HG03135 (cell line): Measurements from ENCODE around the gene CMC1.

Experiments used
- ATAC-seq: cut with Tn5 transposase; IDR thresholded peaks from one replicate; pipeline ENCODE4 v1.9.1; 2021; ENCODE audit warnings: mild to moderate bottlenecking, moderate library complexity; ENCODE audit not compliant: unreplicated experiment

CMC1 gene

GRCh38 chr3:28295898-28296490 is 54.6 kb downstream of the CMC1 start:
- no peak for ATAC-seq

- ATAC-seq: no peak
Measured at GRCh38 chr3:28299705-28300104, 58.3 kb downstream of the CMC1 start.

GRCh38 chr3:28300345-28300962 is 59.0 kb downstream of the CMC1 start:
- ATAC-seq: no peak

GRCh38 chr3:28301688-28302087 is 60.3 kb downstream of the CMC1 start:
- no peak for ATAC-seq

GRCh38 chr3:28308196-28308595 is 66.8 kb downstream of the CMC1 start:
- no peak for ATAC-seq

- ATAC-seq: no peak
Measured at GRCh38 chr3:28315711-28316110, 74.3 kb downstream of the CMC1 start.

- ATAC-seq: no peak
Measured at GRCh38 chr3:28316226-28316625, 74.8 kb downstream of the CMC1 start.

- ATAC-seq: peak; percentile 87
Measured at GRCh38 chr3:28317438-28318022, 76.1 kb downstream of the CMC1 start.

GRCh38 chr3:28320981-28321380 is 79.6 kb downstream of the CMC1 start:
- no peak for ATAC-seq

- no peak for ATAC-seq
Measured at GRCh38 chr3:28322464-28322863, 81.0 kb downstream of the CMC1 start.

- peak; percentile 57 for ATAC-seq
Measured at GRCh38 chr3:28326458-28326926, 85.1 kb downstream of the CMC1 start.

GRCh38 chr3:28328188-28329151 is 87.1 kb downstream of the CMC1 start:
- no peak for ATAC-seq

- no peak for ATAC-seq
Measured at GRCh38 chr3:28334552-28334951, 93.1 kb downstream of the CMC1 start.

GRCh38 chr3:28335246-28335645 is 93.8 kb downstream of the CMC1 start:
- ATAC-seq: no peak

- no peak for ATAC-seq
Measured at GRCh38 chr3:28337230-28337629, 95.8 kb downstream of the CMC1 start.

GRCh38 chr3:28343144-28343543 is 101.7 kb downstream of the CMC1 start:
- no peak for ATAC-seq

- ATAC-seq: no peak
Measured at GRCh38 chr3:28345690-28346089, 104.3 kb downstream of the CMC1 start.

GRCh38 chr3:28347374-28348264 is 106.2 kb downstream of the CMC1 start:
- no peak for ATAC-seq

- ATAC-seq: no peak
Measured at GRCh38 chr3:28348265-28348628, 106.8 kb downstream of the CMC1 start.
